GM12892 (cell line): ENCODE data around the gene KIR3DL3.
"Not testable (repeated sequence)": the region's sequence is repeated elsewhere in the genome, so short reads cannot be mapped to it uniquely, and the experiment has no call there.

Experiments used
- DNase-seq: peaks from one replicate; pipeline ENCODE4 v3.0.0; 2011; ENCODE audit not compliant: insufficient read length
- FAIRE-seq: peaks from 2 replicates; lab custom pipeline; 2011; peaks lifted over from hg19 to GRCh38; lab: Jason Lieb, UNC
- POLR2A ChIP-seq: IDR thresholded peaks from 2 replicates; pipeline ENCODE4 v1.6.1; 2011; ENCODE audit warnings: low read depth, low read length, control low read depth
- POLR2AphosphoS5 ChIP-seq: IDR thresholded peaks from 2 replicates; pipeline ENCODE4 v1.6.1; 2011; ENCODE audit warnings: low read depth, low read length, control low read depth
- TAF1 ChIP-seq: IDR thresholded peaks from 2 replicates; pipeline ENCODE4 v1.6.1; 2011; ENCODE audit warnings: low read depth, mild to moderate bottlenecking, control low read depth, low read length, borderline replicate concordance

Gene KIR3DL3

DNA sequence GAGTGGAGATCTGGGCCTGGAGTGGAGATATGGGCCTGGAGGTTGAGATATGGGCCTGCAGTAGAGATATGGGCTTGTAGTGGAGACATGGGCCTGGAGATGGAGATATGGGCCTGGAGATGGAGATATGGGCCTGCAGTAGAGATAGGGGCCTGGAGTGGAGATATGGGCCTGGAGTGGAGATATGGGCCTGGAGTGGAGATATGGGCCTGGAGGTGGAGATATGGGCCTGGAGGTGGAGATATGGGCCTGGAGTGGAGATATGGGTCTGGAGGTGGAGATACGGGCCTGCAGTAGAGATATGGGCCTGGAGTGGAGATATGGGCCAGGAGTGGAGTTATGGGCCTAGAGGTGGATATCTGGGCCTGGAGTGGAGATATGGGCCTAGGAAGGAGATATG is 14.5 kb downstream of the KIR3DL3 start:
- TF ChIP-seq TAF1 (no peak), POLR2AphosphoS5 (no peak), POLR2A (no peak)
- no peak for FAIRE-seq
- DNase-seq: no peak

DNA sequence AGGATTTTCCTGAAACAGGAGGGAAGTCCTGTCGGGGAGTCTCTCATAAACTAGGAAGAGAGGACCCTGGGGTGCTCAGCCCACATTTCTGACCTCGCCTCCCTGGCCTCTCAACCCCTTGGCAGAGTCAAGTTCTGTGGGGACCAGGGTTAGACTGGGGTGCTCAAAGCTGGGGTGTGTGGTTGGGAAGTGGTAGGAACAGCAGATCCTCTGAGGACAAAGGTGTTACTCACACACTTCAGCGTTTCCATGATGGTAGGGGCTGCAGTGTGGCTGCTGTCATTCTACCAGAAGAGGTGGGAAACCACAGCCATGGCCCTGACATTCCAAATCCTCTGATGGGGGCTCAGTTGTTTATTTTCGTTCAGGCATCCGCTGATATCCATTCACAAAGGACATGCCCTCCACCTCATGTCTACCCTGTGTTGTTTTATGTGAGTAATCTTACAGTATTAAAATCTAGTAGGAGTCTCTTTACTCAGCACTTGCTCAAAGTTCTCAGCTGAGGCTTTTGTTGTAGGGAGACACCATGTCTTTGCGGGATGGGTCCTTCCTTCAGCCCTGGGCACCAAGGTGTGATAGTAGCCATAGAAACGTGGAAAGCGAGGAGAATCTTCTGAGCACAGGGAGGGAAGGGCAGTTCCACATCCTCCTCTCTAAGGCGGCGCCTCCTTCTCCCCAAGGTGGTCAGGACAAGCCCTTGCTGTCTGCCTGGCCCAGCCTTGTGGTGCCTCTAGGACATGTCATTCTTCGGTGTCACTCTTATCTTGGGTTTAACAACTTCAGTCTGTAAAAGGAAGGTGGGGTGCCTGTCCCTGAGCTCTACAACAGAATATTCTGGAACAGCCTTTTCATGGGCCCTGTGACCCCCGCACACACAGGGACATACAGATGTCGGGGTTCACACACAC is 15.6 kb downstream of the KIR3DL3 start:
- DNase-seq (no peak), FAIRE-seq (no peak)
- TF ChIP-seq POLR2AphosphoS5 (no peak), POLR2A (no peak), TAF1 (no peak)

DNA sequence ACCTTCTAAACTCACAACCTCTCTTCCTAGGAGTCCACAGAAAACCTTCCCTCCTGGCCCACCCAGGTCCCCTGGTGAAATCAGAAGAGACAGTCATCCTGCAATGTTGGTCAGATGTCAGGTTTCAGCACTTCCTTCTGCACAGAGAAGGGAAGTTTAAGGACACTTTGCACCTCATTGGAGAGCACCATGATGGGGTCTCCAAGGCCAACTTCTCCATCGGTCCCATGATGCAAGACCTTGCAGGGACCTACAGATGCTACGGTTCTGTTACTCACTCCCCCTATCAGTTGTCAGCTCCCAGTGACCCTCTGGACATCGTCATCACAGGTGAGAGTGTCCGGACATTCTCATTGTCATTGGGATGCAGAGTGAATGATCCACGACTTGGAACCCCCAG is 17.7 kb downstream of the KIR3DL3 start:
- not testable (repeated sequence) for FAIRE-seq, DNase-seq

DNA sequence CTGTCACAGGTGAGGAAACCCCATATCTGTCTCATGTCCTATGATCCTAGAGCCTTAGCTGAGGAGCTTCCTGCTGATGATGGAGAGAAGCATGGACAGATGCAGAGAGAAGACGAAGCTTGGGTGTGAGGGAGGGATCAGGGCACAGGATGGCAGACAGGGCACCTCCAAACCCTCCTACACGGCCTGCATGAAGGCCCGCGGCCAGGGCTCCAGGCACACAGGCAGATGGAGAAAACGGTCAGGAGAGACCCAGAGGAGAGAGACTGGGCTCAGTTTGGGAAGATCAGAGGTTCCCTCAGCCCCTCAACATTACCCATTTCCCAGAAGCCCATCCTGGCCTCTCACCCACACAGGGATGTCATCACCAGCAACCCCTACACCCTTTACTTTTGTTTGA is 19.8 kb downstream of the KIR3DL3 start:
- FAIRE-seq, DNase-seq: not testable (repeated sequence)

DNA sequence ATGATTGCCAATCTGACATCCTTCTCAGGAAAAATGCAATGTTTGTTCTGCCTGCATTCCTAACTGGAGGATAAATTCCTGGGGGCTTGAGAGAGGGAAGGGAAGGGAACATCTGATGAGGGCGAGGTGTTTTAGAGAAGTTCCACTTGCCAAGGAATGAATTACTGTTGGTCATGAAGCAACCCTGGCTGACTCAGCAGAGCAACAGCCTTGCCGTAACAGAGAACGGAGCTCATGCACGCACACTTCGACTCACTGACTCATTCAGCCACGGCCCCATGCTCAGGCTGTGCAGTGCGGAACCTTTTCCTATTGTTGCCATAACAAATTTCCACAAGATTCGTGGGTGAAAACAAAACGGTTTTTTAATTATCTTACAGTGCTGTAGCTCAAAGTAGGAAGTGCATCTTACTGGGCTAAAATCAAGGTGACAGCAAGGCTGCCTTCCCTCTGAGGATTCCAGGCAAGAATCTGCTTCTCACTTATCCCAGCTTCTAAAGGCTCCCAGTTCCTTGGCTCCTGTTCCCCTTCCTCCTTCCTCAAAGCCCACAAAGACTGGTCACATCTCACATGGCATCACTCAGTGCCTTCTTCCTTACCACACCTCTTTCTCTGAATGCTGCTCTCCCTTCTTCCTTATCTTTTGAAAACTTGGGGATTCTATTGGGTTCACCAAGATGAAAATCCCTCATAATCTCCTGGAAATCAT is 23.5 kb downstream of the KIR3DL3 start:
- DNase-seq, FAIRE-seq: not testable (repeated sequence)

DNA sequence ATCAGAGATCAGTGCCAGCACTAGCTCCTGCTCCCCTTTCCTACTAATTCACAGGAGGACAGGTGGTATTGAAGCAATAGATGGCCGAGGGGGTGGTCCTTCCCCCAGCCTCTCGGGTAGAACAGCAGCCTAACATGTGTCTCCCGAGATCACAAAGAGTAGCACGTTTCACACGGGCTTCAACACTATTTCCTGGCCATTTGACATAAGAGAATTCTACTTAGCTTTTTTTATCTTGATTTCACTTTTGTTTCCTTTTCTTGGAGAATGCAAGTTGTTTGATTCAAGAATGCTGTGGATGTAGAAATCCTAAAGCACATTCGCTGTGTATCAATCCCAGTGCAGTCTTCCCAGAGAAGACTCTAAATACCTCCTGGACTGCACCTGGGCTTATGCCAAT is 26.0 kb downstream of the KIR3DL3 start:
- not testable (repeated sequence) for FAIRE-seq

DNA sequence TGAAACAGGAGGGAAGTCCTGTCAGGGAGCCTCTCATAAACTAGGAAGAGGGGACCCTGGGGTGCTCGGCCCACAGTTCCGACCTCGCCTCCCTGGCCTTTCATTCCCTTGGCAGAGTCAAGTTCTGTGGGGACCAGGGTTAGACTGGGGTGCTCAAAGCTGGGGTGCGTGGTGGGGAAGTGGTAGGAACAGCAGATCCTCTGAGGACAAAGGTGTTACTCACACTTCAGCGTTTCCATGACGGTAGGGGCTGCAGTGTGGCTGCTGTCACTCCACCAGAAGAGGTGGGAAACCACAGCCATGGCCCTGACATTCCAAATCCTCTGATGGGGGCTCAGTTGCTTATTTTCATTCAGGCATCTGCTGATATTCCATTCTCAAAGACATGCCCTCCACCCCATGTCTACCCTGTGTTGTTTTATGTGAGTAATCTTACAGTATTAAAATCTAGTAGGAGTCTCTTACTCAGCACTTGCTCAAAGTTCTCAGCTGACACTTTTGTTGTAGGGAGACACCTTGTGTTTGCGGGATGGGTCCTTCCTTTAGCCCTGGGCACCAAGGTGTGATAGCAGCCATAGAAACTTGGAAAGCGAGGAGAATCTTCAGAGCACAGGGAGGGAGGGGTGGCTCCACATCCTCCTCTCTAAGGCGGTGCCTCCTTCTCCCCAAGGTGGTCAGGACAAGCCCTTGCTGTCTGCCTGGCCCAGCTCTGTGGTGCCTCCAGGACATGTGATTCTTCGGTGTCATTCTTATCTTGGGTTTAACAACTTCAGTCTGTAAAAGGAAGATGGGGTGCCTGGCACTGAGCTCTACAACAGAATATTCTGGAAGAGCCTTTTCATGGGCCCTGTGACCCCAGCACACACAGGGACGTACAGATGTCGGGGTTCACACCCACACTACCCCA is 32.2 kb downstream of the KIR3DL3 start:
- not testable (repeated sequence) for FAIRE-seq, DNase-seq

More for the DNA sequence above, 26.0 kb downstream of the KIR3DL3 start:
- DNase-seq: not testable (repeated sequence)

DNA sequence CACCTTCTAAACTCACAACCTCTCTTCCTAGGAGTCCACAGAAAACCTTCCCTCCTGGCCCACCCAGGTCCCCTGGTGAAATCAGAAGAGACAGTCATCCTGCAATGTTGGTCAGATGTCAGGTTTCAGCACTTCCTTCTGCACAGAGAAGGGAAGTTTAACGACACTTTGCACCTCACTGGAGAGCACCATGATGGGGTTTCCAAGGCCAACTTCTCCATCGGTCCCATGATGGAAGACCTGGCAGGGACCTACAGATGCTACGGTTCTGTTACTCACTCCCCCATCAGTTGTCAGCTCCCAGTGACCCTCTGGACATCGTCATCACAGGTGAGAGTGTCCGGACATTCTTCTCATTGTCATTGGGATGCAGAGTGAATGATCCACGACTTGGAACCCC is 34.3 kb downstream of the KIR3DL3 start:
- not testable (repeated sequence) for DNase-seq, FAIRE-seq

DNA sequence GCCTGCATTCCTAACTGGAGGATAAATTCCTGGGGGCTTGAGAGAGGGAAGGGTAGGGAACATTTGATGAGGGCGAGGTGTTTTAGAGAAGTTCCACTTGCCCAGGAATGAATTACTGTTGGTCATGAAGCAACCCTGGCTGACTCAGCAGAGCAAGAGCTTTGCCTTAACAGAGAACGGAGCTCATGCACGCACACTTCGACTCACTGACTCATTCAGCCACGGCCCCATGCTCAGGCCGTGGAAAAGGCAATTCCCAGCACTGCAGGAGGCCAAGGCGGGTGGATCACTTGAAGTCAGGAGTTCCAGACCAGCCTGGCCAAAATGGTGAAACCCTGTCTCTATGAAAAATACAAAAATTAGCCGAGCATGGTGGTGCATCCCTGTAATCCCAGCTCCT is 40.0 kb downstream of the KIR3DL3 start:
- DNase-seq, FAIRE-seq: not testable (repeated sequence)

DNA sequence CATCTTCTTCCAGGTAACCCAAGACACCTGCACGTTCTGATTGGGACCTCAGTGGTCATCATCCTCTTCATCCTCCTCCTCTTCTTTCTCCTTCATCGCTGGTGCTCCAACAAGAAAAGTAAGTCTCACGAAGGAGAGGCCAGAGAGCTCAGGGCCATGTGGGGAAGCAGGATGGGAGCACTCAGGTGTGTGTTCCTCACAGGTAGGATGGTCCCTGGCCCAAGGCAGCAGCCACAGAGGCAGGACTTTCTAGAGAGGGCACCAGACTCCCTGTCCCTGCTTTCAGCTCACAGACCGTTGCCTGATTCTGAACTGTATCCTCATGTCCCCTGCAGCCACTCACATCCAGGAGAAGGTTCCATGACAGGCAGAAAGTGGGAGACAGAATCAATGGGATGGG is 42.2 kb downstream of the KIR3DL3 start:
- DNase-seq, FAIRE-seq: not testable (repeated sequence)

DNA sequence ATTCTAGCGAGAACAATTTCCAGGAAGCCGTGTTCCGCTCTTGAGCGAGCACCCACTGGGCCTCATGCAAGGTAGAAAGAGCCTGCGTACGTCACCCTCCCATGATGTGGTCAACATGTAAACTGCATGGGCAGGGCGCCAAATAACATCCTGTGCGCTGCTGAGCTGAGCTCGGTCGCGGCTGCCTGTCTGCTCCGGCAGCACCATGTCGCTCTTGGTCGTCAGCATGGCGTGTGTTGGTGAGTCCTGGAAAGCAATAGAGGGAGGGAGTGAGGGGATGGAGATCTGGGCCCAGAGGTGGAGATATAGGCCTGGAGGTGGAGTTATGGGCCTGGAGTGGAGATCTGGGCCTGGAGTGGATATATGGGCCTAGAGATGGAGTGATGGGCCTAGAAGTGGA is 45.4 kb downstream of the KIR3DL3 start, which contains the start of gene KIR2DL1:
TSS of gene KIR2DL1 (plus strand) at position 148 of the 400 bp plus-strand sequence. CDS start at position 206, 58 bp downstream.
- DNase-seq, FAIRE-seq: not testable (repeated sequence)

DNA sequence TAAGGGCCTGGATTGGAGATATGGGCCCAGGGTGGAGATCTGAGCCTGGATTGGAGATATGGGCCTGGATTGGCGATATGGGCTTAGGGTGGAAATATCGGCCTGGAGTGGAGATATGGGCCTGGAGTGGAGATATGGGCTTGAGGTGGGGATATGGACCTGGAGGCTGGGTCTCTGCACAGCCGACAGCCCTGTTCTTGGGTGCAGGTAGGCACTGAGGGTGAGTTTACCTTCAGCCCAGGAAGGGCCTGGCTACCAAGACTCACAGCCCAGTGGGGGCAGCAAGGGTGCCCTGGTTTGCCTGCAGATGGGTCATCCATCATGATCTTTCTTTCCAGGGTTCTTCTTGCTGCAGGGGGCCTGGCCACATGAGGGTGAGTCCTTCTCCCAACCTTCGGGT is 46.3 kb downstream of the KIR3DL3 start:
- FAIRE-seq, DNase-seq: not testable (repeated sequence)

DNA sequence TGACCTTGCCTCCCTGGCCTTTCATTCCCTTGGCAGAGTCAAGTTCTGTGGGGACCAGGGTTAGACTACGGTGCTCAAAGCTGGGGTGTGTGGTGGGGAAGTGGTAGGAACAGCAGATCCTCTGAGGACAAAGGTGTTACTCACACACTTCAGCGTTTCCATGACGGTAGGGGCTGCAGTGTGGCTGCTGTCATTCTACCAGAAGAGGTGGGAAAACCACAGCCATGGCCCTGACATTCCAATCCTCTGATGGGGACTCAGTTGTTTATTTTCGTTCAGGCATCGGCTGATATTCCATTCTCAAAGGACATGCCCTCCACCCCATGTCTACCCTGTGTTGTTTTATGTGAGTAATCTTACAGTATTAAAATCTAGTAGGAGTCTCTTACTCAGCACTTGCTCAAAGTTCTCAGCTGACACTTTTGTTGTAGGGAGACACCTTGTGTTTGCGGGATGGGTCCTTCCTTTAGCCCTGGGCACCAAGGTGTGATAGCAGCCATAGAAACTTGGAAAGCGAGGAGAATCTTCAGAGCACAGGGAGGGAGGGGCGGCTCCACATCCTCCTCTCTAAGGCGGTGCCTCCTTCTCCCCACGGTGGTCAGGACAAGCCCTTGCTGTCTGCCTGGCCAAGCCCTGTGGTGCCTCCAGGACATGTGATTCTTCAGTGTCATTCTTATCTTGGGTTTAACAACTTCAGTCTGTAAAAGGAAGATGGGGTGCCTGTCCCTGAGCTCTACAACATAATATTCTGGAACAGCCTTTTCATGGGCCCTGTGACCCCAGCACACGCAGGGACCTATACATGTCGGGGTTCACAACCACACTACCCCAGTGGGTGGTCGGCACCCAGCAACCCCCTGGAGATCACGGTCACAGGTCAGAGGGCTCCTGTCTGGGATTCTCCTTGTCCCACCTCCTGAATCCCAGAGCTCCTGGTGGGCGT is 47.0 kb downstream of the KIR3DL3 start:
- not testable (repeated sequence) for DNase-seq, FAIRE-seq

DNA sequence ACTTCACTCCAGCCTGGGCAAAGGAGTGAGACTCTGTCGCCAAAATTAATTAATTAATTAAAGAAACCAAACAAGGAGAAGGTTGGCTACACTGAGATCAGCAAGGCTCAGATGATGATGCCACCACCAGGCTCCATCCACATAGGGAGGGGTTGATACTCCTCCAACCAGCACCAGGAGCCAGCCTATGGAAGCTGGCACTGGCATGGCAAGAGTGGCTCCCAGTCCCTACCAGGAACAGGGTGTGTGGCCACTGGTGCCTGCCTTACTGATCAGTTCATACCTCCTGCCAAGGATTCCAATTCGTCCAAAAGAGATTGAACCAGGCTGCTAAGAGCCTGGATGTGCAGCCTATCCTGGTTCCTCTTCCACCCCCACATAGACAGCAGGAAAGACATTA is 48.4 kb downstream of the KIR3DL3 start:
- not testable (repeated sequence) for FAIRE-seq, DNase-seq

DNA sequence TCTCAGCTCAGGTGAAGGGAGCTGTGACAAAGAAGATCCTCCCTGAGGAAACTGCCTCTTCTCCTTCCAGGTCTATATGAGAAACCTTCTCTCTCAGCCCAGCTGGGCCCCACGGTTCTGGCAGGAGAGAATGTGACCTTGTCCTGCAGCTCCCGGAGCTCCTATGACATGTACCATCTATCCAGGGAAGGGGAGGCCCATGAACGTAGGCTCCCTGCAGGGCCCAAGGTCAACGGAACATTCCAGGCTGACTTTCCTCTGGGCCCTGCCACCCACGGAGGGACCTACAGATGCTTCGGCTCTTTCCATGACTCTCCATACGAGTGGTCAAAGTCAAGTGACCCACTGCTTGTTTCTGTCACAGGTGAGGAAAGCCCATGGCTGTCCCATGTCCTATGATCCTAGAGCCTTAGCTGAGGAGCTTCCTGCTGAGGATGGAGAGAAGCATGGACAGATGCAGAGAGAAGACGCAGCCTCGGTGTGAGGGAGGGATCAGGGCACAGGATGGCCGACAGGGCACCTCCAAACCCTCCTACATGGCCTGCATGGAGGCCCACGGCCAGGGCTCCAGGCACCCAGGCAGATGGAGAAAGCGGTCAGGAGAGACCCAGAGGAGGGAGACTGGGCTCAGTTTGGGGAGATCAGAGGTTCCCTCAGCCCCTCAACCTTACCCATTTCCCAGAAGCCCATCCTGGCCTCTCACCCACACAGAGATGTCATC is 51.0 kb downstream of the KIR3DL3 start:
- FAIRE-seq, DNase-seq: not testable (repeated sequence)

DNA sequence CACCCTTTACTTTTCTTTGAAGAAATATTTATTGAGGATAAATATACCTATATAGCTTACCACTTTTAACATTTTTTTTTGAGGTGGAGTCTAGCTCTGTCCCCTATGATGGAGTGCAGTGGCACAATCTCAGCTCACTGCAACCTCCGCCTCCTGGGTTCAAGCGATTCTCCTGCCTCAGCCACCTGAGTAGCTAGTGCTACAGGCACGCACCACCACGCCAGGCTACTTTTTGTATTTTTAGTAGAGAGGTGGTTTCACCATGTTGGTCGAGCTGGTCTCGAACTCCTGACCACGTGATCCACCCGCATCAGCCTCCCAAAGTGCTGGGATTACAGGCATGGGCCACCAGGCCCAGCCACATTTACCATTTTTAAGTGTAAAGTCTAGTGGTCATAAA is 51.6 kb downstream of the KIR3DL3 start:
- not testable (repeated sequence) for FAIRE-seq, DNase-seq

DNA sequence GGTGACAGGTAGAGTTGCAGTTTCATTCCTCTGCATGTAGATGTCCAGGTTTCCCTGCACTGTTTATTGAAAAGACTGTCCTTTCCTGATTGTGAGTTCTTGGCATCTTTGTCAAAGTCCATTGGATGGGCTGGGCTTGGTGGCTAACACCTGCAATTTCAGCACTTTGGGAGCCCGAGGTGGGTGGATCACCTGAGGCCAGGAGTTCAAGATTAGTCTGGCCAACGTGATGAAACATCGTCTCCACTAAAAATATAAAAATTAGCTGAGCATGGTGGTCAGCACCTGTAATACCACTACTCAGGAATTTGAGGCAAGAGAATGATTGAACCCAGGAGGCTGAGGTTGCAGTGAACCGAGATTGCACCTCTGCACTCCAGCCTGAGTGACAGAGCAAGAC is 53.6 kb downstream of the KIR3DL3 start:
- FAIRE-seq, DNase-seq: not testable (repeated sequence)
